Stimulated activated CD4-positive, alpha-beta T cell treated with anti-CD3 and anti-CD28 coated beads, Interleukin-15, amount 100 ng/mL, for 1 hour (primary cell): ENCODE results near the gene SH3YL1.
A peak's percentile ranks its signal among the peaks of the same experiment; 100 is the strongest.
"Not testable (repeated sequence)": the region's sequence is repeated elsewhere in the genome, so short reads cannot be mapped to it uniquely, and the experiment has no call there.

Experiments used
- DNase-seq, 2 donors: peaks; one replicate each; pipeline ENCODE4 v3.0.0-alpha.2; 2020; ENCODE audit warnings: low read depth in 1 of 2, low spot score in 1 of 2

Gene SH3YL1

GRCh38 chr2:184695-185094 is 79.1 kb downstream of the SH3YL1 start:
- no peak for DNase-seq

GRCh38 chr2:182509-183122 is 81.2 kb downstream of the SH3YL1 start:
- no peak for DNase-seq

- no peak for DNase-seq
Observed at GRCh38 chr2:180311-180710, 83.5 kb downstream of the SH3YL1 start.

- DNase-seq = no peak
Observed at GRCh38 chr2:179886-180285, 83.9 kb downstream of the SH3YL1 start.

GRCh38 chr2:177733-178132 is 86.1 kb downstream of the SH3YL1 start:
- DNase-seq = no peak

GRCh38 chr2:176917-177316 is 86.9 kb downstream of the SH3YL1 start:
- no peak for DNase-seq

GRCh38 chr2:175880-176820 is 87.7 kb downstream of the SH3YL1 start:
- DNase-seq = peak in 1 of 2 donors; percentile 16

- DNase-seq = no peak
Observed at GRCh38 chr2:175161-175786, 88.6 kb downstream of the SH3YL1 start.

- not testable (repeated sequence) for DNase-seq
Observed at GRCh38 chr2:172120-172519, 91.7 kb downstream of the SH3YL1 start.

- no peak for DNase-seq
Observed at GRCh38 chr2:169741-170140, 94.1 kb downstream of the SH3YL1 start.
